IMR-90 (cell line): ENCODE results near the gene RHOC.

ENCODE experiments used
- BHLHE40 ChIP-seq: fragments of 150-350 bp; IDR thresholded peaks from 2 replicates; pipeline ENCODE4 v1.6.1; 2016; ENCODE audit warnings: mild to moderate bottlenecking, low read depth, low read length
- CEBPB ChIP-seq: IDR thresholded peaks from 2 replicates; pipeline ENCODE4 v1.6.1; 2012; ENCODE audit warnings: low read depth, low read length, improper control_type of control experiment
- NFE2L2 ChIP-seq: fragments of 150-350 bp; IDR thresholded peaks from 2 replicates; pipeline ENCODE4 v1.6.1; 2016; ENCODE audit warnings: low read depth, mild to moderate bottlenecking, low read length
- TF ChIP-seq, protein P1 (sequence below): conservative IDR thresholded peaks from 2 replicates; pipeline ENCODE4 v1.5.1; 2012; ENCODE audit warnings: mild to moderate bottlenecking, low read depth, low read length, improper control_type of control experiment

DNA sequence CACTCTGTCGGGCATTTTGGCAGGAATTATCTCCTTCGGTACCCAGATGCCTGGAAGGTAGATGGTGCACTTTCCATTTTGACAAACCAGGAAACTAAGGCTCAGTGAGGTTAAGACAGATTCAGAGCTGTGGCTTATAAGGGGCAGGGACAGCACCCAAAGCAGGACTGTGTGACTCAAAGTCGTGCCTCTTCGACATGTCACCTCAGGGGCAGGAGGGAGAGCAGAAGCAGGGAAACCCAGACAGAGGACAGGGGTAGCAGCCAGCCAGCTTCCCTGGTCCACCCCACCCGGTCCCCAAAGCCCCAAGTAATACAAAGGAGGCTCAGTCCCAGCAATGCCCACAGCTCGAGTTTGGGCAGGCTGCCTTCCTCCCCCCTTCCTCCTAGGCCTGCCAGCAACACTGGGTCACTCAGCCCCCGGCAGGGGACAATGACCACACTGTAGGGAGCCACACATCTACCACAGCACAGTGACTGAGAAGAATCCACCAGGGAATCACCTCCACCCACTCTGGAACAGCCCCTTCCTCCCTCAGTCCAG is 2.5 kb downstream of the RHOC start:
- TF ChIP-seq BHLHE40 (no peak), CEBPB (no peak), NFE2L2 (no peak)
- TF ChIP-seq, protein P1, sequence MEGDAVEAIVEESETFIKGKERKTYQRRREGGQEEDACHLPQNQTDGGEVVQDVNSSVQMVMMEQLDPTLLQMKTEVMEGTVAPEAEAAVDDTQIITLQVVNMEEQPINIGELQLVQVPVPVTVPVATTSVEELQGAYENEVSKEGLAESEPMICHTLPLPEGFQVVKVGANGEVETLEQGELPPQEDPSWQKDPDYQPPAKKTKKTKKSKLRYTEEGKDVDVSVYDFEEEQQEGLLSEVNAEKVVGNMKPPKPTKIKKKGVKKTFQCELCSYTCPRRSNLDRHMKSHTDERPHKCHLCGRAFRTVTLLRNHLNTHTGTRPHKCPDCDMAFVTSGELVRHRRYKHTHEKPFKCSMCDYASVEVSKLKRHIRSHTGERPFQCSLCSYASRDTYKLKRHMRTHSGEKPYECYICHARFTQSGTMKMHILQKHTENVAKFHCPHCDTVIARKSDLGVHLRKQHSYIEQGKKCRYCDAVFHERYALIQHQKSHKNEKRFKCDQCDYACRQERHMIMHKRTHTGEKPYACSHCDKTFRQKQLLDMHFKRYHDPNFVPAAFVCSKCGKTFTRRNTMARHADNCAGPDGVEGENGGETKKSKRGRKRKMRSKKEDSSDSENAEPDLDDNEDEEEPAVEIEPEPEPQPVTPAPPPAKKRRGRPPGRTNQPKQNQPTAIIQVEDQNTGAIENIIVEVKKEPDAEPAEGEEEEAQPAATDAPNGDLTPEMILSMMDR = no peak
